ENCODE measurements around the gene CHTOP.

- TF ChIP-seq CBX5 (IDR thresholded peaks at IDR 0.05; ENCODE audit: low read depth, low read length) (no peak), ZNF274 (IDR thresholded peaks at IDR 0.05; ENCODE audit: borderline replicate concordance, extremely low read depth, low read length) (no peak), POLR2A (IDR thresholded peaks at IDR 0.05; ENCODE audit: control extremely low read depth in 1 of 2, low read depth in 2 of 2, low read length in 2 of 2) (peak; percentile 90 to 95), YY1 (IDR thresholded peaks at IDR 0.05; ENCODE audit: low read depth, low read length) (peak; percentile 90), POLR2AphosphoS5 (IDR thresholded peaks at IDR 0.05; ENCODE audit: low read depth, low read length) (peak; percentile 97), CHD1 (IDR thresholded peaks at IDR 0.05; ENCODE audit: low read depth, low read length) (no peak), SP1 (IDR thresholded peaks at IDR 0.05; ENCODE audit: low read depth, low read length) (peak; percentile 98), JUND (IDR thresholded peaks at IDR 0.05; ENCODE audit: low read length) (no peak), TAF1 (IDR thresholded peaks at IDR 0.05; ENCODE audit: low read depth, low read length) (peak; percentile 98), MAFK (IDR thresholded peaks at IDR 0.05; ENCODE audit: low read depth, low read length) (peak; percentile 88; the same call in 1 of the 2 replicates)
- TF ChIP-seq, protein P1, sequence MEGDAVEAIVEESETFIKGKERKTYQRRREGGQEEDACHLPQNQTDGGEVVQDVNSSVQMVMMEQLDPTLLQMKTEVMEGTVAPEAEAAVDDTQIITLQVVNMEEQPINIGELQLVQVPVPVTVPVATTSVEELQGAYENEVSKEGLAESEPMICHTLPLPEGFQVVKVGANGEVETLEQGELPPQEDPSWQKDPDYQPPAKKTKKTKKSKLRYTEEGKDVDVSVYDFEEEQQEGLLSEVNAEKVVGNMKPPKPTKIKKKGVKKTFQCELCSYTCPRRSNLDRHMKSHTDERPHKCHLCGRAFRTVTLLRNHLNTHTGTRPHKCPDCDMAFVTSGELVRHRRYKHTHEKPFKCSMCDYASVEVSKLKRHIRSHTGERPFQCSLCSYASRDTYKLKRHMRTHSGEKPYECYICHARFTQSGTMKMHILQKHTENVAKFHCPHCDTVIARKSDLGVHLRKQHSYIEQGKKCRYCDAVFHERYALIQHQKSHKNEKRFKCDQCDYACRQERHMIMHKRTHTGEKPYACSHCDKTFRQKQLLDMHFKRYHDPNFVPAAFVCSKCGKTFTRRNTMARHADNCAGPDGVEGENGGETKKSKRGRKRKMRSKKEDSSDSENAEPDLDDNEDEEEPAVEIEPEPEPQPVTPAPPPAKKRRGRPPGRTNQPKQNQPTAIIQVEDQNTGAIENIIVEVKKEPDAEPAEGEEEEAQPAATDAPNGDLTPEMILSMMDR (IDR thresholded peaks at IDR 0.05; ENCODE audit: control extremely low read depth in 1 of 3, insufficient read depth in 1 of 3, low read depth in 1 of 3, low read length in 3 of 3) = peak in 1 of 3 experiments; percentile 27; a peak in 1 of 4 replicates
- TF ChIP-seq, protein P2, sequence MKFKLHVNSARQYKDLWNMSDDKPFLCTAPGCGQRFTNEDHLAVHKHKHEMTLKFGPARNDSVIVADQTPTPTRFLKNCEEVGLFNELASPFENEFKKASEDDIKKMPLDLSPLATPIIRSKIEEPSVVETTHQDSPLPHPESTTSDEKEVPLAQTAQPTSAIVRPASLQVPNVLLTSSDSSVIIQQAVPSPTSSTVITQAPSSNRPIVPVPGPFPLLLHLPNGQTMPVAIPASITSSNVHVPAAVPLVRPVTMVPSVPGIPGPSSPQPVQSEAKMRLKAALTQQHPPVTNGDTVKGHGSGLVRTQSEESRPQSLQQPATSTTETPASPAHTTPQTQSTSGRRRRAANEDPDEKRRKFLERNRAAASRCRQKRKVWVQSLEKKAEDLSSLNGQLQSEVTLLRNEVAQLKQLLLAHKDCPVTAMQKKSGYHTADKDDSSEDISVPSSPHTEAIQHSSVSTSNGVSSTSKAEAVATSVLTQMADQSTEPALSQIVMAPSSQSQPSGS (IDR thresholded peaks at IDR 0.05; ENCODE audit: low read length) = peak; percentile 97
Observed at GRCh38 chr1:153670859-153671627, 37.2 kb downstream of the CHTOP start, which contains the start of gene ILF2.
